GM13976 (cell line): ENCODE measurements around the gene DMAC2L.

Source experiments
- DNase-seq: peaks from one replicate; pipeline ENCODE4 v3.0.0; 2012; ENCODE audit warnings: low spot score
- CTCF ChIP-seq: IDR thresholded peaks from 2 replicates; pipeline ENCODE4 v1.5.1; 2012; ENCODE audit warnings: borderline replicate concordance, mild to moderate bottlenecking; ENCODE audit not compliant: insufficient read depth; ENCODE audit errors: extremely low read depth, missing control alignments, control extremely low read depth
- in situ Hi-C: fragments of 300-500 bp; cut with MboI; formaldehyde crosslinking; loops from one replicate; pipeline ENCODE4 v1.12.0; 2022; ENCODE audit warnings: low sequenced_read_pairs, mixed read lengths, inconsistent platforms; ENCODE audit not compliant: unreplicated experiment

Gene DMAC2L

GRCh38 chr14:50285861-50286260 is 26.3 kb upstream of the DMAC2L start:
- in situ Hi-C loops, result no loop called here
- TF ChIP-seq CTCF, result no peak
- DNase-seq, result no peak

GRCh38 chr14:50288146-50288545 is 24.0 kb upstream of the DMAC2L start:
- no peak for TF ChIP-seq CTCF
- DNase-seq, result no peak

GRCh38 chr14:50290306-50290705 is 21.8 kb upstream of the DMAC2L start:
- in situ Hi-C loops, result no loop called here
- TF ChIP-seq CTCF, result no peak

More at GRCh38 chr14:50288146-50288545, 24.0 kb upstream of the DMAC2L start:
- in situ Hi-C loops, result no loop called here

GRCh38 chr14:50299585-50299984 is 12.5 kb upstream of the DMAC2L start:
- in situ Hi-C loops, result no loop called here
- no peak for TF ChIP-seq CTCF
- no peak for DNase-seq

More at GRCh38 chr14:50290306-50290705, 21.8 kb upstream of the DMAC2L start:
- DNase-seq, result no peak

- in situ Hi-C loops, result no loop called here
Measured at GRCh38 chr14:50301914-50302313, 10.2 kb upstream of the DMAC2L start.

GRCh38 chr14:50303744-50304471 is 8.2 kb upstream of the DMAC2L start:
- no peak for TF ChIP-seq CTCF
- in situ Hi-C loops, result no loop called here
- DNase-seq, result no peak

More at GRCh38 chr14:50301914-50302313, 10.2 kb upstream of the DMAC2L start:
- DNase-seq, result no peak
- no peak for TF ChIP-seq CTCF
